Right lobe of liver (tissue), 6 donors: ENCODE data around the gene SPEF2. TPM values are rescaled to one million over a fixed set of nuclear protein-coding genes. Genes with fewer than 3 reads are reported as not detected.

ENCODE experiments used
- ATAC-seq, 4 donors: fragments of 200-7000 bp; cut with Tn5 transposase; one replicate each; pipeline ENCODE4 v1.9.1; 2020; ENCODE audit warnings: mild to moderate bottlenecking in 4 of 4, moderate library complexity in 4 of 4
- DNase-seq, 3 donors: peaks; one replicate each; pipeline ENCODE4 v3.0.0-alpha.2; 2020
- H3K27ac ChIP-seq, 3 donors: fragments of 200-600 bp; one replicate each; pipeline ENCODE4 v1.8.0; 2022
- H3K27me3 ChIP-seq, 2 donors: fragments of 200-600 bp; one replicate each; pipeline ENCODE4 v1.8.0; 2022
- H3K36me3 ChIP-seq, 4 donors: fragments of 200-600 bp; sonication (generic) in 1 of 4; one replicate each; pipeline versions ENCODE4 v1.5.1 to v1.8.0; 2017 to 2022; ENCODE audit warnings: control low read depth in 1 of 4
- H3K4me1 ChIP-seq, 4 donors: fragments of 200-600 bp; sonication (generic) in 1 of 4; one replicate each; pipeline versions ENCODE4 v1.5.1 to v1.8.0; 2017 to 2022; ENCODE audit warnings: control low read depth in 1 of 4
- H3K4me3 ChIP-seq, 3 donors: fragments of 200-600 bp; one replicate each; pipeline ENCODE4 v1.8.0; 2022
- H3K9me3 ChIP-seq, 4 donors: fragments of 200-600 bp; sonication (generic) in 1 of 4; one replicate each; pipeline versions ENCODE4 v1.5.1 to v1.8.0; 2017 to 2022; ENCODE audit warnings: control low read depth in 1 of 4
- POLR2A ChIP-seq: fragments of 450-650 bp; IDR thresholded peaks from one replicate; pipeline ENCODE4 v1.6.1; 2017; ENCODE audit warnings: antibody characterized with exemption, mild to moderate bottlenecking
- WGBS: methylation state at CpG from one replicate; pipeline ENCODE4 v1.1.6; 2018; ENCODE audit warnings: low coverage, low lambda C conversion rate; ENCODE audit not compliant: insufficient coverage; ENCODE audit errors: missing lambda C conversion rate; 5-methylcytosine and 5-hydroxymethylcytosine counted together
- intact Hi-C, 2 donors: fragments of 100-400 bp; cut with DNase I; formaldehyde crosslinking; loops; one replicate each; pipeline versions ENCODE4 v1.11.2 to v1.14.1; 2022
- total RNA-seq, 6 experiments: library from RNA; depleted of rRNA in 2 of 6; stranded (reverse); fragments of >200 nt in 2 of 6; fragmentation: NEBNext Ultra II Directional in 3 of 6; extraction: Animal tissue kit (Norgen Biotek cat#: 25700) in 3 of 6; gene quantifications; one replicate each; pipeline versions ENCODE4 v1.1.0 to v1.2.4, GENCODE V29; 2016 to 2023
- TF ChIP-seq, protein P1 (sequence below), 4 donors: fragments of 200-600 bp in 3 of 4; fragments of 450-650 bp in 1 of 4; IDR thresholded peaks; one replicate each; pipeline versions ENCODE4 v1.5.1 to v1.8.0; 2016 to 2022; ENCODE audit warnings: antibody characterized with exemption in 4 of 4, mild to moderate bottlenecking in 2 of 4
- donor health status: DM: no; HTN: yes; CAD: no.
- donor health status: DM: no; HTN: no; CAD: no.
- donor health status: DM: no; HTN: no; CAD: no.
- donor health status: DM: no; HTN: yes; CAD: no.
- donor health status: DM: no; HTN: yes; CAD: no.

The SPEF2 gene
- total RNA-seq, 6 experiments from 2014 or later: 0.74 to 3.3 (median 2.0) TPM

DNA sequence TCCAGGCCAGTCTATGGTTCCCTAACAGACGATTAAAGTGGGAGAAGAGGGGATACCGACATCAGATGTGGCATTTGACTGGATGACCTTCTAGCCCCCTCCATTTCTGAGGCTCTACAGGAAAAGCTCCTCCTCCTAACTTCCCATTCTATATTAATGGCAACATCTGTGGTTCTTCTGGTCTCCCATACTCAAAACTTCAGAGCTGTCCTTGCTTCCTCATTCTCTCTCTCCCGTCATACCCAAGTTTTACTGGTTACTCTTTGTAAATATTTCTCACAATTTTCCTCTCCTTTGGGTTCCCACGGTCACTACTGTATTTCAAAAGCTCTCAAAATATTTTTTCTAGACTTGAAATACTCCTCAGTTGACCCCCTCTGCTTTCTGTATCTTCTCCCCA lies 203.1 kb downstream of the SPEF2 start:
- Histone ChIP-seq H3K36me3 (no peaks in the 10 kb centered on the region), H3K27ac (no peak overlapping the region), H3K4me3 (no peak overlapping the region), H3K4me1 (no peaks in the 10 kb centered on the region), H3K9me3 (no peaks in the 10 kb centered on the region), H3K27me3 (no peaks in the 10 kb centered on the region)
- ATAC-seq (no peak), DNase-seq (no peak)
- TF ChIP-seq, protein P1, sequence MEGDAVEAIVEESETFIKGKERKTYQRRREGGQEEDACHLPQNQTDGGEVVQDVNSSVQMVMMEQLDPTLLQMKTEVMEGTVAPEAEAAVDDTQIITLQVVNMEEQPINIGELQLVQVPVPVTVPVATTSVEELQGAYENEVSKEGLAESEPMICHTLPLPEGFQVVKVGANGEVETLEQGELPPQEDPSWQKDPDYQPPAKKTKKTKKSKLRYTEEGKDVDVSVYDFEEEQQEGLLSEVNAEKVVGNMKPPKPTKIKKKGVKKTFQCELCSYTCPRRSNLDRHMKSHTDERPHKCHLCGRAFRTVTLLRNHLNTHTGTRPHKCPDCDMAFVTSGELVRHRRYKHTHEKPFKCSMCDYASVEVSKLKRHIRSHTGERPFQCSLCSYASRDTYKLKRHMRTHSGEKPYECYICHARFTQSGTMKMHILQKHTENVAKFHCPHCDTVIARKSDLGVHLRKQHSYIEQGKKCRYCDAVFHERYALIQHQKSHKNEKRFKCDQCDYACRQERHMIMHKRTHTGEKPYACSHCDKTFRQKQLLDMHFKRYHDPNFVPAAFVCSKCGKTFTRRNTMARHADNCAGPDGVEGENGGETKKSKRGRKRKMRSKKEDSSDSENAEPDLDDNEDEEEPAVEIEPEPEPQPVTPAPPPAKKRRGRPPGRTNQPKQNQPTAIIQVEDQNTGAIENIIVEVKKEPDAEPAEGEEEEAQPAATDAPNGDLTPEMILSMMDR (IDR thresholded peaks at IDR 0.05): no peak
- TF ChIP-seq POLR2A: no peak
- 55% methylated on average over 4 of the region's 4 CpGs for WGBS
- intact Hi-C loops: no loop called here

- Histone ChIP-seq H3K27ac (no peak overlapping the region), H3K36me3 (no peaks in the 10 kb centered on the region), H3K27me3 (no peaks in the 10 kb centered on the region), H3K4me1 (no peaks in the 10 kb centered on the region), H3K4me3 (no peak overlapping the region), H3K9me3 (no peaks in the 10 kb centered on the region)
- TF ChIP-seq POLR2A: no peak
- TF ChIP-seq, protein P1 (IDR thresholded peaks at IDR 0.05): no peak
- intact Hi-C loops: no loop called here
- WGBS: 47% methylated on average over 2 of the region's 2 CpGs
- ATAC-seq (no peak), DNase-seq (no peak)
These were observed 203.8 kb downstream of the SPEF2 start for GRCh38 chr5:35821513-35821912.

- Histone ChIP-seq H3K36me3 (no peaks in the 10 kb centered on the region), H3K27ac (no peak overlapping the region), H3K4me1 (no peaks in the 10 kb centered on the region), H3K4me3 (no peak overlapping the region), H3K27me3 (no peaks in the 10 kb centered on the region), H3K9me3 (no peaks in the 10 kb centered on the region)
- intact Hi-C loops: no loop called here
- 78% methylated on average over 7 of the region's 8 CpGs for WGBS
- no peak for ATAC-seq
- TF ChIP-seq POLR2A: no peak
- TF ChIP-seq, protein P1 (IDR thresholded peaks at IDR 0.05): no peak
- no peak for DNase-seq
These were observed 204.8 kb downstream of the SPEF2 start for GRCh38 chr5:35822511-35822910.

DNA sequence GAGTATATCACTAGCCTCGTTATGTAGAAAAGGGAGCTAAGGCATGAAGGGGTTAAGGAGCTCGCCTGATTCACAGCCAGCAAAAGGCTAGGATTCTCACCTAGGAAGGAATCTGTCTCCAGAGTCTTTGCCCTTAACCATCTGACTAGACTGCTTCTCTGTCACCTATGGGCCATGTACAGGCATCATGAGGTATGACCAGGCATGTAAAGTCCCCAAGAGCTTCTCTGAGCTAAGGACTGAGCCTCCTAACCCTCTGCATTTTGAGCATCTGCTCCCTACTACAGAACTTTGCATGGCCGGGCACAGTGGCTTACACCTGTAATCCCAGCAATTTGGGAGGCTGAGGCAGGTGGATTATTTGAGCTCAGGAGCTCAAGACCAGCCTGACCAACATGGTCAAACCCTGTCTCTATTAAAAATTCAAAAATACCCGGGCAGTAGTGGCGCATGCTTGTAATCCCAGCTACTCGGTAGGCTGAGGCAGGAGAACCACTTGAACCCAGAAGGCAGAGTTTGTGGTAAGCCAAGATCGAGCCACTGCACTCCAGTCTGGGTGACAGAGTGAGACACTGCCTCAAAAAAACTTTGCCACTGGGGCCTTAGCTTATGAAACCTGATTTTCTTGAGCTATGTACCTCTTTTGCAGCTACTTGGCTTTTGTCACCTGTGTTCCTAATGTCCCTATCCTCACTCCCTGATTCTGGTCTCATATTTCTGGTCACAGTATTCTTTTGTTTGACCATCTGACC lies 205.9 kb downstream of the SPEF2 start:
- 57% methylated on average over 2 of the region's 7 CpGs for WGBS
- DNase-seq (no peak), ATAC-seq (no peak)
- TF ChIP-seq, protein P1 (IDR thresholded peaks at IDR 0.05): no peak
- TF ChIP-seq POLR2A: no peak
- H3K9me3 ChIP-seq: no peaks in the 10 kb centered on the region
- no peaks in the 10 kb centered on the region for H3K27me3 ChIP-seq
- H3K27ac ChIP-seq: no peak overlapping the region
- no peaks in the 10 kb centered on the region for H3K36me3 ChIP-seq
- intact Hi-C loops: no loop called here
- H3K4me3 ChIP-seq: no peak overlapping the region
- H3K4me1 ChIP-seq: no peaks in the 10 kb centered on the region
